HG02870 (cell line): Measurements from ENCODE around the gene HERPUD1.
"Not testable (repeated sequence)": the region's sequence is repeated elsewhere in the genome, so short reads cannot be mapped to it uniquely, and the experiment has no call there.

Experiments used
- ATAC-seq: cut with Tn5 transposase; IDR thresholded peaks from one replicate; pipeline ENCODE4 v1.9.1; 2021; ENCODE audit warnings: mild to moderate bottlenecking, moderate library complexity; ENCODE audit not compliant: unreplicated experiment

The HERPUD1 gene

DNA sequence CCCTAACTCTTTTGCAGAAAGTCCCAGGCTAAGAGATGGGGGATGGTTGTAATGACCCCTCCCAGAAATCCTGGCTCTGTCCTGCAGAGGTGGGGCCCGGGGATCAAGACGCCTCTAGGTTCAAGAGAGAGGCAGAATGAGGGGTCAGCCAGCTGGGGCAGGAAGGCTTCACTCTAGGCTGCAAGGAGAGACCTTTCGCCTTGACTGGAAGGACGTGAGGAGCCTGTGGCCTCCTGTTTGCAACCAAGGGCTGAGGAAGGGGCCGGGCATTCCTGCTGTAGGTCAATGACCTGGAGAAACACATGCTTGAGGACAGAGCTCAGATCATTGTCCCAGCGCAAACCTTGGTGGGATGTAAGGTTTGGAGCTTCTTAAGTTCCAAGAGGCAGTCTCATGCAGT is 21.1 kb downstream of the HERPUD1 start:
- no peak for ATAC-seq

DNA sequence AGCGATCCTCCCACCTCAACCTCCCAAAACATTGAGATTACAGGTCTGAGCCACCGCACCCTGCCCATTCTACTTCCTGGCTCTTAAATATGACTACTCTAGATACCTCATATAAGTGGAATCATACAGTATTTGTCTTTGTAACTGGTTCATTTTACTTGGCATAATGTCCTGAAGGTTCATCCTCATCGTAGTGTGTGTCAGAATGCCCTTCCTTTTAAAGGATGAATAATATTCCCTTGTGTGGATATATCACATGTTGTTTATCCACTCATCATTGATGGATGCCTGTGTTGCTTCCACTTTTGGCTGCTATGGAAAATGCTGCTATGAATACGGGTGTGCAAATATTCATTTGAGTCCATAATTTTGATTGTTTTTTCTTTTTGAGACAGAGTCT is 24.1 kb downstream of the HERPUD1 start:
- no peak for ATAC-seq

DNA sequence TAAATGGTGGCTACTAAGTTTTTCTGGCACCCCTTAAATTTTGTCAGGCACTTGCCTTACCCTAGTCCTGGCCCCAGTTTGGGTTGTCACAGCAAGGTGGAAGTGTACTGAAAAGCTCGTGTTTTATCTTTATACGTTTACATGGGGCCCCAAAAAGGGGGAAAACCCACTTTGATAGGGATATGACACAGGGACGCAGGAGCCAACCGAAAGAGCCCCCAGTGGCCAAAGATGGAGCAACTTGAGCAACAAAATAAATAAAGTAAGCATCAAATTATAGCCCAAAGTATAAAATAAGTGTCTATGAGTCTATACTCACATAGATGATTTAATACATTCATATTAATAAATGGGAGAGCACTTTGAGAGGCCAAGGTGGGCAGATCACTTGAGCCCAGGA is 24.8 kb downstream of the HERPUD1 start:
- no peak for ATAC-seq

- no peak for ATAC-seq
Measured at GRCh38 chr16:56960681-56961281, 28.8 kb downstream of the HERPUD1 start.

DNA sequence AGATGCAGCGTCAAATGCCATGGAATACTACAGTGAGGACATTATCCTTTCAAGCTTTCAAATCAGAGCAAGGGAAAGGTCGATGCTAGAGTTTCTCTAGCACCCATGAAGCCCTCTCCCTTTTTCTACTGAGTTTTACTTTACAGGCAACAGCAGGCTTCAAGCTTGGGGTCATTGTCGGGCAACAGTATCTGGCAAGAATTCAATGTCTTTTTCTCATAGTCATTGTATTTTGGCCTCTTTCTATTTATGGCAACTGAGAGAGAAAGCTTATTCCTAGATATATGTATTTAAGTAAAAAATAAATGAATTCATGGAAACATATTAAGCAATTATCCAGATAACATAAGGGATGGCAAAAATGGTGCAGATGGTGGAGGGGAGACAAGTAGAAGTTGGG is 29.4 kb downstream of the HERPUD1 start:
- no peak for ATAC-seq

DNA sequence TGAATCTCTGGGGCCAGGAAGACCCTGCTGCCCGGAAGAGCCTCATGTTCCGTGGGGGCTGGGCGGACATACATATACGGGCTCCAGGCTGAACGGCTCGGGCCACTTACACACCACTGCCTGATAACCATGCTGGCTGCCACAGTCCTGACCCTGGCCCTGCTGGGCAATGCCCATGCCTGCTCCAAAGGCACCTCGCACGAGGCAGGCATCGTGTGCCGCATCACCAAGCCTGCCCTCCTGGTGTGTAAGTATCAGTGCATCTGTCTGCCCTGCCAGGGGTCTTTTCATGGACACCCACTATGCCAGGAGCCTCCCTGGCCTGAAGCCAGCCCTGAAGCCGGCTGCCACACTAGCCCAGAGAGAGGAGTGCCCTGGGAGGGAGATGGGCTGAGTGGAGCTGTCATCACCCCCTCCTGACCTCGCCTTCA is 29.9 kb downstream of the HERPUD1 start, which contains the start of gene CETP:
Gene CETP, plus strand, starts transcription at position 100 of the 431 bp plus-strand sequence. Its CDS starts 30 bp downstream, at position 130.
- ATAC-seq = no peak

DNA sequence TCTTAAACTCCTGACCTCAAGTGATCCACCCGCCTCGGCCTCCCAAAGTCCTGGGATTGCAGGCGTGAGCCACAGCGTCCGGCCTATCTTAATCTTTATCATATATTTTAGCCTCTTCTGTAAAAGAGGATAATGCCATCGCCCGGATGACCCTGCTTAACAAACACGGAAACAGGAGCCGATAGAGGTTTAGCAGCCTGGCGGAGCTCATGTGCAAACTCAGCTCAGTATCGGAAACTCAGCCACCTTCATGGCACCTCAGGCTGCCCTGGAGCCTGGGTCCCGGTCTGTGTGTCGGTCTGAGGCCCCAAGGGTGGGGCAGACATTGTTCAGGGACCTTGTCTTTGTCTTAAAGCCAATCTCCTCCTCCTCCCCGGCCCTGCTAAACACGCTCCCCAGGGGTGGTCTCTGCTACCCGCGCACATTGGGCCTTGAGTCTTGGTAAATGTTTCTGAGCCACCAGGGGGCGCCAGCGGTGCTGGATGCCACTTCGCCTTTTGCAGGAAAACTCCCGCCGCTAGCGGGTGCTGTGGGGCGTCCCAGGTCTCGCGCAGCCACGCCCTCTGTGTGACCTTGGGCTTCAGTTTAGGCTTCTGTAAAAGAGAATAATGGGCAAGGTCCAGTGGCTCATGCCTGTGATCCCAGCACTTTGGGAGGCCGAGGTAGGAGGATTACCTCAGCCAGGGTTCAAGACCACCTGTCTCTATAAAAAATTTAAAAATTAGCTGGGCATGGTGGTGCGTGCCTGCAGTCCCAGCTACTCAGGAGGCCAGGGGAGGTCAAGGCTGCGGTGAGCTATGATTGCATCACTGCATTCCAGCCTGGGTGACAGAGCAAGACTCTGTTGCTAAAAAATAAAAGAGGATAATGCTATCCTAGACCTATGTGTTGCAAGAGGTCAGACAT is 32.6 kb downstream of the HERPUD1 start:
- ATAC-seq = no peak

- ATAC-seq = no peak
Measured at GRCh38 chr16:56965149-56966092, 33.5 kb downstream of the HERPUD1 start.

GRCh38 chr16:56966093-56966475 is 34.1 kb downstream of the HERPUD1 start:
- ATAC-seq = no peak

- ATAC-seq = no peak
Measured at GRCh38 chr16:56967733-56968132, 35.8 kb downstream of the HERPUD1 start.

DNA sequence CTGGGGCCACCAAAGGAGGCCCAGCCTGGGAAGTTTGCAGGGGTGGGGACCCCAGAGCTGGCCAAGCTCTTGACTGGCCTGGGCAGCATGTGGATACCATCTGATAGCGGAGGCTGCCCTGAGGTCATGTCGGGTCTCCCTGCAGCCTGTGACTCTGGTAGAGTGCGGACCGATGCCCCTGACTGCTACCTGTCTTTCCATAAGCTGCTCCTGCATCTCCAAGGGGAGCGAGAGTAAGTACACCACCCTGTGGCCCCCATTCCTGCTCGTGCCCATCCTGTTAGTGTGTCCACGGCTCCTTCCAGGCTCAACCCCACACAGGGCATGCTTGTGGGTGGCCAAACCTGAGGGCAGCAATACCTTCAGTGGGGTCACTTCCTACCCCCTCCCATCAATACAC is 37.8 kb downstream of the HERPUD1 start:
- ATAC-seq = no peak

DNA sequence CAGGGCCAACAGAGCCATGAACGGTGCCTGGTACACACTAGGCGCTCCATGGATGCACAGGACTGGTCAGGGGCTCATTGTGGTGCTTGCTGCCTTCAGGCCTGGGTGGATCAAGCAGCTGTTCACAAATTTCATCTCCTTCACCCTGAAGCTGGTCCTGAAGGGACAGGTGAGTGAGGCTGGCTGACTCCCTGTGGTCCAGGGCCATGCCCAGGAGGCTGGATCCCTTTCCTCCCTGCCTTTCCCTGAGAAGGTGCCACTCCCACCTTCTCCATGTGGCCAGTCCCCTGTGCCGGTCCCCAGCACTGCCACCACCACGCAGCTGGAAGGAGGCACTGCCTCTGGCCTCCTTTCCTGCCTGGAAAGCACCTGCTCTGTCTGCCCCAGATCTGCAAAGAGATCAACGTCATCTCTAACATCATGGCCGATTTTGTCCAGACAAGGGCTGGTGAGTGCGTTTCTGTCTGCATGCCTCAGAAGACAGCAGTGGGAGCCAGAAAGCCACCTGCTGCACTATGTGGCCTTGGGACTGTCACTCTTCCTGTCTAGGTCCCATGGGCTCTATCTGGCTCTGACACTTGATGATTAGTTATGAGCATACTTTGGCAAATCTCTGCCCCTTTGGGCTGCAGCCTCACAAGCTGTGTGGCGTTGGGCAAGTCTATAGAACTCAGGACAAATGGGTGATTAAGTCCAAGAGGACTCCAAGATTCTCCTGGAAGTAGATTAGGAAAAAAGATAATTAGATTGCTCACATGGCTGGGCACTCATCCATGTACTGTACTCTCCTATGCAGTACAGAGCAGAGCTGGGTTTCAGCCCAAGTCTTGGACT is 39.2 kb downstream of the HERPUD1 start:
- peak; percentile 65 for ATAC-seq

- ATAC-seq = no peak
Measured at GRCh38 chr16:56971768-56972043, 39.8 kb downstream of the HERPUD1 start.

GRCh38 chr16:56972403-56973293 is 40.7 kb downstream of the HERPUD1 start:
- ATAC-seq = no peak

GRCh38 chr16:56973294-56973689 is 41.4 kb downstream of the HERPUD1 start:
- no peak for ATAC-seq

GRCh38 chr16:56973899-56974298 is 42.0 kb downstream of the HERPUD1 start:
- ATAC-seq = not testable (repeated sequence)

DNA sequence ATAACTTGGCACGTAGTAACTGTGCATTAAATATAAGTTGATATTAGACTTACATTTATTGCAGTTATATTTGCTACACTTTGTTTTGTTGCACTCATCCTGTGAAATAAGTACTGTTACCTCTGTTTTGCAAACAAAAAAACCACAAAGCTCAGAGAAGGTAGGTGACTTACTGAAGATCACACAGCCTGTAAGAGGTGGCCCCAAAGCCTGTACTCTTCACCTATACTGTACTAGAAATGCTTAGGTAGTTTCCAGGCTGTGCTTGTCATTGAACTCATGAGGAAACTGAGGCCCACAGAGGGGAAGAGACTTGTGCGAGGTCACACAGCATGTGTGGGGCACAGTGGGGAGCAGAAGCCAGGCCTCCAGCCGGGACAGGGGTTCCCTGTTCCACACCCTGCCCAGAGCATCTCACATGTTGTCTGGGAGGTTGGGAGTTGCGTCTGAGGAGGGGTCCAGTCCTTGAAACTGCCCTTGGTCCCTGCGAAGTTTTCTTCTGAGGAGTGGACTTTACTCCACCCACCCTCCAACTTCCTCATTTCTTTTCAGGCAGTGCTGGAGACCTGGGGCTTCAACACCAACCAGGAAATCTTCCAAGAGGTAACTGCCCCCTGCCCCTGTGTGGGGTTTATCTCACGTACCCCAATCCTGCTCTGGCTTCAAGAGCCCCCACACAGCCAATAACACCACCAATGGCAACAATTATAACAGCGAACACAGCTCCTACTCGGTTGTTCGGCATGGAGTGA is 42.8 kb downstream of the HERPUD1 start:
- ATAC-seq = no peak

DNA sequence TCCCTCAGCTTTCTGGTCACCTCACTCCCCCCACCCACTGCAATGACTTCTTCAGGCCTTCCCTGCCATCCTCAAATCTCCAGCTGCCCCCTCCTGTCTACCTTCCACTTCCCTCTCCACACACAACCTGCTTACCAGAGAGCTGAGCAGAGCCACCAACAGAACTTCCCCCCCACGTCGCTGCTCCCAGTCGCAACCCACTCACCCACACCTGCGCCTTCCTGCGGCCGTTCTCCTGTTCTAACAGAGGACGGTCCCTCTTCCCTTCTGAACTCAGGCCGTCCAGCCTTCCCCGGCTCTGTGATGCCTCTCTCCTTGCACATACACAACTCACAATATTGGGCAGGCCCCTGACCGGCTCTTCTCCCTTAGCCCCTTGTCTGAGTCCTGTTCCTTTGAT is 43.8 kb downstream of the HERPUD1 start:
- ATAC-seq = no peak

DNA sequence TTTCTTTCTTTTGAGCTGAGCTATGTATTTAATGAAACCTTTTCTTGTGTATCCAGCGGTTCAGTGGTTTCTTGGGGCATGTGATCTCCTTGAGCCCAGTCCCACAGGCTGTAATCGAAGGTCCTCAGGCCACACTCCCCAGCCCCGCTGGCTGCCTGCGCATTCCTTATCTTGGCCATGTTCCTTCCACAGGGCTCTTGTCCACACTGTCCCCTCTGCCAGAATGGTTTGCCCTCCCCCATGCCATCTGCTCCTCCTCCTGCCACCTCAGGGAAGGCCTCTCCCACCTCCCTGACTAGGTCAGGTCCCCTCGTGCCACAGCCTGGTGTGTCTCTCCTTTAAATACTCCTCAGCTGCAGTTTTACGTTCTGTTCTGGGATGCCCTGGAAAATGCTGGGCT is 45.3 kb downstream of the HERPUD1 start:
- no peak for ATAC-seq
